B cell (primary cell): ENCODE results near the gene EBF3. TPM values are rescaled to one million over a fixed set of nuclear protein-coding genes. Genes with fewer than 3 reads are reported as not detected.

Experiments
- ATAC-seq: fragments of 200-7000 bp; cut with Tn5 transposase; one replicate; pipeline ENCODE4 v1.10.0; 2021; ENCODE audit warnings: low read depth, mild to moderate bottlenecking, moderate number of reproducible peaks, moderate library complexity
- CTCF ChIA-PET: fragments of 350-600 bp; sonication (Branson Sonifier 250); formaldehyde crosslinking; loops from one replicate; lab custom pipeline; 2021; ENCODE audit warnings: antibody characterized with exemption, inconsistent platforms; lab: Charles Lee
- POLR2A ChIA-PET: fragments of 350-600 bp; sonication (Branson Sonifier 250); formaldehyde crosslinking; loops from one replicate; lab custom pipeline; 2021; ENCODE audit warnings: antibody characterized with exemption; lab: Charles Lee
- DNase-seq: peaks from one replicate; pipeline ENCODE4 v3.0.0; 2013
- H2AFZ ChIP-seq: 2 replicates; pipeline ENCODE4 v1.6.1; 2012; ENCODE audit warnings: mild to moderate bottlenecking, low read depth, low read length; ENCODE audit not compliant: insufficient read depth, poor library complexity, severe bottlenecking
- H3K27ac ChIP-seq, 2 donors: 1 replicate in 1 of 2; 2 replicates in 1 of 2; pipeline ENCODE4 v1.5.1; 2012 to 2013; ENCODE audit warnings: low read length in 2 of 2, mild to moderate bottlenecking in 2 of 2, moderate library complexity in 1 of 2
- H3K27me3 ChIP-seq, 4 experiments: fragments of 200-600 bp in 1 of 4; sonication (generic) in 1 of 4; replicated peaks in 1 of 4; 1 replicate in 2 of 4; 2 replicates in 2 of 4; pipeline versions ENCODE4 v1.6.1 to v1.7.0; 2013 to 2016; ENCODE audit warnings: low read length in 3 of 4, mild to moderate bottlenecking in 2 of 4, mixed read lengths in 1 of 4, moderate library complexity in 1 of 4; ENCODE audit not compliant: insufficient read depth in 4 of 4, control insufficient read depth in 3 of 4; ENCODE audit errors: control extremely low read depth in 1 of 4
- H3K36me3 ChIP-seq, 2 experiments: replicated peaks in 1 of 2; 1 replicate in 1 of 2; 2 replicates in 1 of 2; pipeline versions ENCODE4 v1.6.1 to v1.7.1; 2013; ENCODE audit warnings: low read length in 1 of 2; ENCODE audit not compliant: insufficient read depth in 2 of 2, control insufficient read depth in 1 of 2; ENCODE audit errors: control extremely low read depth in 1 of 2, extremely low read depth in 1 of 2
- H3K4me1 ChIP-seq, 2 donors: fragments of 200-600 bp in 1 of 2; sonication (generic) in 1 of 2; 1 replicate in 1 of 2; 2 replicates in 1 of 2; pipeline versions ENCODE4 v1.5.1 to v1.6.1; 2013 to 2017; ENCODE audit warnings: low read length in 2 of 2; ENCODE audit not compliant: control insufficient read depth in 2 of 2, insufficient read depth in 2 of 2
- H3K4me2 ChIP-seq: replicated peaks from 2 replicates; pipeline ENCODE3; 2012; ENCODE audit warnings: mild to moderate bottlenecking, low read depth, low read length; ENCODE audit not compliant: poor library complexity, severe bottlenecking
- H3K4me3 ChIP-seq, 5 experiments: fragments of 200-600 bp in 1 of 5; sonication (generic) in 1 of 5; 1 replicate in 3 of 5; 2 replicates in 2 of 5; pipeline versions ENCODE4 v1.5.1 to v1.7.0; 2011 to 2016; ENCODE audit warnings: low read length in 4 of 5, mild to moderate bottlenecking in 4 of 5, low read depth in 2 of 5, control low read depth in 1 of 5, moderate library complexity in 1 of 5; ENCODE audit not compliant: insufficient read depth in 1 of 5; ENCODE audit errors: control extremely low read depth in 1 of 5, extremely low read depth in 1 of 5
- H3K79me2 ChIP-seq: fragments of 200-600 bp; sonication (generic); one replicate; pipeline ENCODE4 v1.6.0; 2016; ENCODE audit warnings: low read length; ENCODE audit not compliant: control insufficient read depth, insufficient read depth
- H3K9ac ChIP-seq: fragments of 200-600 bp; sonication (generic); 2 replicates; pipeline ENCODE4 v1.6.1; 2017; ENCODE audit warnings: mild to moderate bottlenecking, low read length, moderate library complexity
- H3K9me3 ChIP-seq, 3 donors: one replicate each; pipeline versions ENCODE4 v1.6.1 to v1.7.1; 2013; ENCODE audit warnings: low read length in 2 of 3; ENCODE audit not compliant: control insufficient read depth in 2 of 3, insufficient read depth in 1 of 3; ENCODE audit errors: control extremely low read depth in 1 of 3
- H4K20me1 ChIP-seq: 2 replicates; pipeline ENCODE4 v1.6.0; 2012; ENCODE audit warnings: mild to moderate bottlenecking, low read length; ENCODE audit not compliant: insufficient read depth, control insufficient read depth, poor library complexity, severe bottlenecking
- H3K27ac Mint-ChIP-seq: one replicate; pipeline ENCODE4 v1.8.0; 2021; ENCODE audit warnings: mixed read lengths
- H3K27me3 Mint-ChIP-seq: one replicate; pipeline ENCODE4 v1.8.0; 2021; ENCODE audit warnings: mixed read lengths
- H3K4me1 Mint-ChIP-seq: one replicate; pipeline ENCODE4 v1.8.0; 2021; ENCODE audit warnings: mixed read lengths
- H3K4me3 Mint-ChIP-seq: one replicate; pipeline ENCODE4 v1.8.0; 2021; ENCODE audit warnings: mixed read lengths
- H3K9me3 Mint-ChIP-seq: one replicate; pipeline ENCODE4 v1.8.0; 2022; ENCODE audit warnings: mixed read lengths; ENCODE audit not compliant: insufficient read depth
- EZH2 ChIP-seq: IDR thresholded peaks from 2 replicates; pipeline ENCODE4 v1.6.1; 2012; ENCODE audit warnings: borderline replicate concordance, low read depth, mild to moderate bottlenecking, moderate library complexity, low read length; ENCODE audit not compliant: insufficient read depth, poor library complexity, severe bottlenecking
- WGBS: methylation state at CpG from one replicate; pipeline ENCODE4 v1.1.5; 2013; ENCODE audit warnings: missing lambda C conversion rate; ENCODE audit not compliant: insufficient coverage; 5-methylcytosine and 5-hydroxymethylcytosine counted together
- intact Hi-C: fragments of 100-400 bp; cut with micrococcal nuclease; formaldehyde crosslinking; loops from one replicate; pipeline ENCODE4 v1.10.0; 2022
- polyA plus RNA-seq: library from polyadenylated mRNA; depleted of rRNA; stranded (reverse); fragments of >200 nt; gene quantifications from 2 replicates; pipeline ENCODE4 v1.2.3, GENCODE V29; 2012
- total RNA-seq, 2 donors: library from RNA; stranded (reverse); fragments of 120-200 nt in 1 of 2; gene quantifications; 1 replicate in 1 of 2; 2 replicates in 1 of 2; pipeline versions ENCODE4 v1.2.3 to v1.2.4, GENCODE V29; 2013 to 2022
- TF ChIP-seq, protein P1 (sequence below): fragments of 200-600 bp; IDR thresholded peaks from one replicate; pipeline ENCODE4 v1.8.0; 2022; ENCODE audit warnings: antibody characterized with exemption, mild to moderate bottlenecking

Gene EBF3
- total and polyA plus RNA-seq, 2 donors (not counting 1 experiment from before 2014, with no cell fraction given) = not detected

DNA sequence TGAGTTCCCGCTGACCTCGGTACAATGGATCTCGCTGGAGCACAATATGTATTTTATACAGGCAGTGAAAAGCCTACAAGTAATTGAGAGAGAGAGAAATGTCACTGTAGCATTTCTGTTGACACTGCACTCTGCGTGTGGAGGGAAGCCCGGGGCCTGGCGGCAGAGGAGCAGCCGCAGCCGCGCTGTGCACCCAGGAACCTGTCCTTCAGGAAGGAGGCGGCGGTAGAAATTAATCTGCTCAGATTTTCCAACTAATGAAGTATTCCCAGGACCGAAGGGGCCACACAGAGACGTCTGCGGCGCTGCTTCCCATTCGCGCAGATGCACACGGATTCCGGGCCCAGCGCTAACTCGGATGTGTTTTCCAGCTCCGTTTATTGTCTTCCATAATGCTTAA, 170.1 kb downstream of the EBF3 start:
- H3K4me3 Mint-ChIP-seq = no peak overlapping the region
- no peak for TF ChIP-seq EZH2
- TF ChIP-seq, protein P1, sequence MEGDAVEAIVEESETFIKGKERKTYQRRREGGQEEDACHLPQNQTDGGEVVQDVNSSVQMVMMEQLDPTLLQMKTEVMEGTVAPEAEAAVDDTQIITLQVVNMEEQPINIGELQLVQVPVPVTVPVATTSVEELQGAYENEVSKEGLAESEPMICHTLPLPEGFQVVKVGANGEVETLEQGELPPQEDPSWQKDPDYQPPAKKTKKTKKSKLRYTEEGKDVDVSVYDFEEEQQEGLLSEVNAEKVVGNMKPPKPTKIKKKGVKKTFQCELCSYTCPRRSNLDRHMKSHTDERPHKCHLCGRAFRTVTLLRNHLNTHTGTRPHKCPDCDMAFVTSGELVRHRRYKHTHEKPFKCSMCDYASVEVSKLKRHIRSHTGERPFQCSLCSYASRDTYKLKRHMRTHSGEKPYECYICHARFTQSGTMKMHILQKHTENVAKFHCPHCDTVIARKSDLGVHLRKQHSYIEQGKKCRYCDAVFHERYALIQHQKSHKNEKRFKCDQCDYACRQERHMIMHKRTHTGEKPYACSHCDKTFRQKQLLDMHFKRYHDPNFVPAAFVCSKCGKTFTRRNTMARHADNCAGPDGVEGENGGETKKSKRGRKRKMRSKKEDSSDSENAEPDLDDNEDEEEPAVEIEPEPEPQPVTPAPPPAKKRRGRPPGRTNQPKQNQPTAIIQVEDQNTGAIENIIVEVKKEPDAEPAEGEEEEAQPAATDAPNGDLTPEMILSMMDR = no peak
- ATAC-seq (no peak), DNase-seq (no peak)
- peaks cover 3% of the 10 kb centered on the region for H3K27me3 Mint-ChIP-seq
- CTCF ChIA-PET = no interaction called here
- Histone ChIP-seq H4K20me1 (no peaks in the 10 kb centered on the region), H3K79me2 (no peaks in the 10 kb centered on the region), H3K4me1 (no peaks in the 10 kb centered on the region), H3K4me2 (no peak overlapping the region), H3K27me3 (no peaks in the 10 kb centered on the region), H3K4me3 (no peak overlapping the region), H3K27ac (no peak overlapping the region), H3K9me3 (peaks cover 0 to 31% (median 0%) of the 10 kb centered on the region in 3 donors), H2AFZ (no peak overlapping the region), H3K9ac (no peak overlapping the region), H3K36me3 (no peaks in the 10 kb centered on the region)
- H3K27ac Mint-ChIP-seq = no peak overlapping the region
- intact Hi-C loops = no loop called here
- over 99% methylated on average over 20 of the region's 22 CpGs for WGBS
- POLR2A ChIA-PET = no interaction called here
- peaks cover 8% of the 10 kb centered on the region for H3K9me3 Mint-ChIP-seq
- H3K4me1 Mint-ChIP-seq = no peaks in the 10 kb centered on the region

DNA sequence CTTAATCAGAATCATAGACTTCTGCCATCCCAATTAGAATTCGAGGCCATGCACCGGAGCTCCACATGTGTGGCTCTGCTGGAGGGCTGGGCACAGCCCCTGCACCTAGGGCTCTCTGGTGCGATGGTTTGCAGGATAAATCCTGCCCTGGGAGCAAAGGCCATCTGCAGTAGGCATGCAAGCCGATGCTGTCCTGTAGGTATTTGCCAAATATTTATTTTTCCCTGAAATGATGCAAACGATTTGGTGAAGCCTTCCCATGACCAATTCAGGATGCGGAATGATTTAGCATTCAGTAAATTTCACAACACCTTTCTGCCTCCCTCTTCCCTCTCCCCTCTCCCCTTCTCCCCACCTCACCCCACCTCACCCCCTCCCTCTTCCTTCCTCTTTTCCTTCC, 170.6 kb downstream of the EBF3 start:
- H3K36me3 ChIP-seq = no peaks in the 10 kb centered on the region
- no peak overlapping the region for H3K9ac ChIP-seq
- H3K4me3 ChIP-seq = no peak overlapping the region
- ChIA-PET CTCF (no interaction called here), POLR2A (no interaction called here)
- no peaks in the 10 kb centered on the region for H3K4me1 ChIP-seq
- no peaks in the 10 kb centered on the region for H3K27me3 ChIP-seq
- H3K4me1 Mint-ChIP-seq = no peaks in the 10 kb centered on the region
- H3K27me3 Mint-ChIP-seq = peaks cover 3% of the 10 kb centered on the region
- peaks cover 0 to 36% (median 0%) of the 10 kb centered on the region in 3 donors for H3K9me3 ChIP-seq
- WGBS = 85% methylated on average over 6 of the region's 6 CpGs
- no peak overlapping the region for H3K27ac Mint-ChIP-seq
- H3K27ac ChIP-seq = no peak overlapping the region
- intact Hi-C loops = no loop called here
- no peak overlapping the region for H3K4me2 ChIP-seq
- H3K4me3 Mint-ChIP-seq = no peak overlapping the region
- ATAC-seq = no peak
- no peaks in the 10 kb centered on the region for H4K20me1 ChIP-seq
- peaks cover 8% of the 10 kb centered on the region for H3K9me3 Mint-ChIP-seq
- TF ChIP-seq, protein P1 = no peak
- TF ChIP-seq EZH2 = no peak
- no peak overlapping the region for H2AFZ ChIP-seq
- no peak for DNase-seq
- no peaks in the 10 kb centered on the region for H3K79me2 ChIP-seq
